Neural cell (in vitro differentiated cells): ENCODE results near the gene TFAM. TPM values are rescaled to one million over a fixed set of nuclear protein-coding genes. Genes with fewer than 3 reads are reported as not detected.

Experiments used
- H2AFZ ChIP-seq: fragments of 200-600, 300-800 bp; sonication (generic), shearing (Covaris generic); 2 replicates; pipeline ENCODE4 v1.6.0; 2014; ENCODE audit warnings: low read depth, mild to moderate bottlenecking, antibody characterized with exemption, low read length, moderate library complexity
- H3F3A ChIP-seq: fragments of 200-600 bp; shearing (Covaris generic); 2 replicates; pipeline ENCODE4 v1.6.1; 2016; ENCODE audit warnings: mild to moderate bottlenecking, moderate library complexity, mixed read lengths, antibody characterized with exemption, low read length; ENCODE audit not compliant: insufficient read depth, poor library complexity, severe bottlenecking
- H3K27ac ChIP-seq: fragments of 200-600, 300-800 bp; sonication (generic), shearing (Covaris generic); 2 replicates; pipeline ENCODE4 v1.5.1; 2014; ENCODE audit warnings: mild to moderate bottlenecking, low read length, moderate library complexity
- H3K27me3 ChIP-seq: fragments of 300-800, 200-600 bp; sonication (generic), shearing (Covaris generic); 2 replicates; pipeline ENCODE4 v1.6.0; 2014; ENCODE audit warnings: mild to moderate bottlenecking, low read depth, low read length, moderate library complexity; ENCODE audit not compliant: insufficient read depth
- H3K36me3 ChIP-seq: fragments of 300-800, 200-600 bp; sonication (generic), shearing (Covaris generic); 2 replicates; pipeline ENCODE4 v1.5.1; 2014; ENCODE audit warnings: mild to moderate bottlenecking, antibody characterized with exemption, low read length, moderate library complexity; ENCODE audit not compliant: insufficient read depth
- H3K4me2 ChIP-seq: fragments of 300-800, 200-600 bp; sonication (generic), shearing (Covaris generic); 2 replicates; pipeline ENCODE4 v1.6.0; 2014; ENCODE audit warnings: mild to moderate bottlenecking, low read length
- H3K4me3 ChIP-seq: fragments of 300-800, 200-600 bp; sonication (generic), shearing (Covaris generic); 2 replicates; pipeline ENCODE4 v1.5.1; 2014; ENCODE audit warnings: mild to moderate bottlenecking, low read length, moderate library complexity
- H3K79me2 ChIP-seq: fragments of 200-600 bp; shearing (Covaris generic); replicated peaks from 2 replicates; pipeline ENCODE4 v1.6.0; 2014; ENCODE audit warnings: mild to moderate bottlenecking, low read length, moderate library complexity; ENCODE audit not compliant: insufficient read depth
- H3K9ac ChIP-seq: fragments of 300-800, 200-600 bp; sonication (generic), shearing (Covaris generic); 2 replicates; pipeline ENCODE4 v1.6.1; 2016; ENCODE audit warnings: mild to moderate bottlenecking, low read length, mixed read lengths
- H3K9me2 ChIP-seq: fragments of 200-600 bp; shearing (Covaris generic); 2 replicates; pipeline ENCODE4 v1.6.1; 2016; ENCODE audit warnings: mild to moderate bottlenecking, low read length, mixed read lengths; ENCODE audit not compliant: insufficient read depth
- H3K9me3 ChIP-seq: fragments of 200-600, 300-800 bp; sonication (generic), shearing (Covaris generic); 2 replicates; pipeline ENCODE4 v1.6.1; 2016; ENCODE audit warnings: mild to moderate bottlenecking, mixed run types, low read length, moderate library complexity, mixed read lengths
- H4K20me1 ChIP-seq: fragments of 200-600 bp; shearing (Covaris generic); 2 replicates; pipeline ENCODE4 v1.6.1; 2016; ENCODE audit warnings: mild to moderate bottlenecking, mixed run types; ENCODE audit not compliant: insufficient read depth
- EP300 ChIP-seq: fragments of 450-650 bp; conservative IDR thresholded peaks from 2 replicates; pipeline ENCODE4 v1.6.1; 2014; ENCODE audit warnings: antibody characterized with exemption, mild to moderate bottlenecking, moderate library complexity; ENCODE audit not compliant: poor library complexity, severe bottlenecking
- EZH2 ChIP-seq: fragments of 200-600, 300-800 bp; shearing (Covaris generic), sonication (generic); IDR thresholded peaks from 2 replicates; pipeline ENCODE4 v1.6.1; 2014; ENCODE audit warnings: antibody characterized with exemption, low read length, borderline replicate concordance, mild to moderate bottlenecking; ENCODE audit not compliant: insufficient read depth, poor library complexity, severe bottlenecking
- MXI1 ChIP-seq: fragments of 450-650 bp; conservative IDR thresholded peaks from 2 replicates; pipeline ENCODE4 v1.6.1; 2014; ENCODE audit warnings: antibody characterized with exemption, mild to moderate bottlenecking; ENCODE audit not compliant: poor library complexity, severe bottlenecking
- POLR2AphosphoS5 ChIP-seq: IDR thresholded peaks from 2 replicates; pipeline ENCODE4 v1.6.1; 2012
- RAD21 ChIP-seq: fragments of 450-650 bp; conservative IDR thresholded peaks from 2 replicates; pipeline ENCODE4 v1.6.1; 2014; ENCODE audit warnings: antibody characterized with exemption, mild to moderate bottlenecking, moderate library complexity
- SMC3 ChIP-seq: fragments of 450-650 bp; conservative IDR thresholded peaks from 2 replicates; pipeline ENCODE4 v1.6.1; 2014; ENCODE audit warnings: antibody characterized with exemption, mild to moderate bottlenecking, moderate library complexity; ENCODE audit not compliant: poor library complexity
- TAF1 ChIP-seq: IDR thresholded peaks from 2 replicates; pipeline ENCODE4 v1.6.1; 2012; ENCODE audit warnings: low read depth
- polyA plus RNA-seq: library from polyadenylated mRNA; depleted of rRNA; stranded (reverse); fragments of >200 nt; gene quantifications from 2 replicates; pipeline ENCODE4 v1.2.3, GENCODE V29; 2014
- TF ChIP-seq, protein P1 (sequence below): IDR thresholded peaks from 2 replicates; pipeline ENCODE4 v1.6.1; 2012; ENCODE audit warnings: borderline replicate concordance
- TF ChIP-seq, protein P2 (sequence below): fragments of 450-650 bp; IDR thresholded peaks from 2 replicates; pipeline ENCODE4 v1.5.1; 2014; ENCODE audit warnings: antibody characterized with exemption, mild to moderate bottlenecking, moderate library complexity; ENCODE audit not compliant: poor library complexity, severe bottlenecking

TFAM gene
- polyA plus RNA-seq, 1 donor from 2014 or later, result 27.2 TPM

GRCh38 chr10:58371473-58371872 lies 13.7 kb upstream of the TFAM start:
- Histone ChIP-seq H3K36me3 (peaks cover 9% of the 10 kb centered on the region), H3K79me2 (no peaks in the 10 kb centered on the region), H3K4me2 (no peak overlapping the region), H4K20me1 (no peaks in the 10 kb centered on the region), H2AFZ (no peak overlapping the region), H3K9ac (no peak overlapping the region), H3K9me3 (no peaks in the 10 kb centered on the region), H3K27me3 (no peaks in the 10 kb centered on the region), H3F3A (no peaks in the 10 kb centered on the region), H3K4me3 (no peak overlapping the region), H3K27ac (no peak overlapping the region), H3K9me2 (no peaks in the 10 kb centered on the region)
- no peak for TF ChIP-seq EP300

GRCh38 chr10:58372607-58373441 lies 12.4 kb upstream of the TFAM start:
- TF ChIP-seq, protein P1, sequence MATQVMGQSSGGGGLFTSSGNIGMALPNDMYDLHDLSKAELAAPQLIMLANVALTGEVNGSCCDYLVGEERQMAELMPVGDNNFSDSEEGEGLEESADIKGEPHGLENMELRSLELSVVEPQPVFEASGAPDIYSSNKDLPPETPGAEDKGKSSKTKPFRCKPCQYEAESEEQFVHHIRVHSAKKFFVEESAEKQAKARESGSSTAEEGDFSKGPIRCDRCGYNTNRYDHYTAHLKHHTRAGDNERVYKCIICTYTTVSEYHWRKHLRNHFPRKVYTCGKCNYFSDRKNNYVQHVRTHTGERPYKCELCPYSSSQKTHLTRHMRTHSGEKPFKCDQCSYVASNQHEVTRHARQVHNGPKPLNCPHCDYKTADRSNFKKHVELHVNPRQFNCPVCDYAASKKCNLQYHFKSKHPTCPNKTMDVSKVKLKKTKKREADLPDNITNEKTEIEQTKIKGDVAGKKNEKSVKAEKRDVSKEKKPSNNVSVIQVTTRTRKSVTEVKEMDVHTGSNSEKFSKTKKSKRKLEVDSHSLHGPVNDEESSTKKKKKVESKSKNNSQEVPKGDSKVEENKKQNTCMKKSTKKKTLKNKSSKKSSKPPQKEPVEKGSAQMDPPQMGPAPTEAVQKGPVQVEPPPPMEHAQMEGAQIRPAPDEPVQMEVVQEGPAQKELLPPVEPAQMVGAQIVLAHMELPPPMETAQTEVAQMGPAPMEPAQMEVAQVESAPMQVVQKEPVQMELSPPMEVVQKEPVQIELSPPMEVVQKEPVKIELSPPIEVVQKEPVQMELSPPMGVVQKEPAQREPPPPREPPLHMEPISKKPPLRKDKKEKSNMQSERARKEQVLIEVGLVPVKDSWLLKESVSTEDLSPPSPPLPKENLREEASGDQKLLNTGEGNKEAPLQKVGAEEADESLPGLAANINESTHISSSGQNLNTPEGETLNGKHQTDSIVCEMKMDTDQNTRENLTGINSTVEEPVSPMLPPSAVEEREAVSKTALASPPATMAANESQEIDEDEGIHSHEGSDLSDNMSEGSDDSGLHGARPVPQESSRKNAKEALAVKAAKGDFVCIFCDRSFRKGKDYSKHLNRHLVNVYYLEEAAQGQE, result no peak
- TF ChIP-seq MXI1 (no peak), SMC3 (no peak), POLR2AphosphoS5 (no peak), TAF1 (no peak), EP300 (no peak), EZH2 (no peak), RAD21 (no peak)
- TF ChIP-seq, protein P2, sequence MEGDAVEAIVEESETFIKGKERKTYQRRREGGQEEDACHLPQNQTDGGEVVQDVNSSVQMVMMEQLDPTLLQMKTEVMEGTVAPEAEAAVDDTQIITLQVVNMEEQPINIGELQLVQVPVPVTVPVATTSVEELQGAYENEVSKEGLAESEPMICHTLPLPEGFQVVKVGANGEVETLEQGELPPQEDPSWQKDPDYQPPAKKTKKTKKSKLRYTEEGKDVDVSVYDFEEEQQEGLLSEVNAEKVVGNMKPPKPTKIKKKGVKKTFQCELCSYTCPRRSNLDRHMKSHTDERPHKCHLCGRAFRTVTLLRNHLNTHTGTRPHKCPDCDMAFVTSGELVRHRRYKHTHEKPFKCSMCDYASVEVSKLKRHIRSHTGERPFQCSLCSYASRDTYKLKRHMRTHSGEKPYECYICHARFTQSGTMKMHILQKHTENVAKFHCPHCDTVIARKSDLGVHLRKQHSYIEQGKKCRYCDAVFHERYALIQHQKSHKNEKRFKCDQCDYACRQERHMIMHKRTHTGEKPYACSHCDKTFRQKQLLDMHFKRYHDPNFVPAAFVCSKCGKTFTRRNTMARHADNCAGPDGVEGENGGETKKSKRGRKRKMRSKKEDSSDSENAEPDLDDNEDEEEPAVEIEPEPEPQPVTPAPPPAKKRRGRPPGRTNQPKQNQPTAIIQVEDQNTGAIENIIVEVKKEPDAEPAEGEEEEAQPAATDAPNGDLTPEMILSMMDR, result no peak
- H3F3A ChIP-seq, result no peaks in the 10 kb centered on the region
- H3K27me3 ChIP-seq, result no peaks in the 10 kb centered on the region
- H2AFZ ChIP-seq, result no peak overlapping the region
- no peak overlapping the region for H3K4me3 ChIP-seq
- H3K36me3 ChIP-seq, result peaks cover 9% of the 10 kb centered on the region
- no peaks in the 10 kb centered on the region for H3K9me3 ChIP-seq
- no peaks in the 10 kb centered on the region for H4K20me1 ChIP-seq
- no peak overlapping the region for H3K4me2 ChIP-seq
- H3K27ac ChIP-seq, result no peak overlapping the region
- H3K9me2 ChIP-seq, result no peaks in the 10 kb centered on the region
- H3K9ac ChIP-seq, result no peak overlapping the region
- no peaks in the 10 kb centered on the region for H3K79me2 ChIP-seq

DNA sequence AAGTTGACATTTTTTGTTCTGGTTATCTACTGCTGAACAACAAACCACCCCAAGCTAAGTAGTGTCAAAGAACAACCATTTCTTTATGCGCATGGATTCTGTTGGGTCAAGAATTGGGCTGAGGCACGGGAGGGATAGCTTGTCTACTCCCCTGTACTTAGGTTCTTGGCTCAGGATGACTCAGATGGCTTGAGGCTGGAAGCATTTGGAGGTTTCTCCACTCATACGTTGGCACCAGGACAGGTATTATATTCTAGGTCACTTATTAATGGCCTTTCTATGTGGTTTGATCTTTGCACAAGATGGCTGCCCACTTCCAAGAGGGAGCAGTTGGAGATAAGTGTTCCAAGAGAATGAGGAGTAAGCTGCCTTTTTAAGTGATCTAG lies 11.8 kb upstream of the TFAM start:
- no peaks in the 10 kb centered on the region for H3K9me3 ChIP-seq
- no peak overlapping the region for H3K4me3 ChIP-seq
- no peak overlapping the region for H2AFZ ChIP-seq
- H3K36me3 ChIP-seq, result peaks cover 3% of the 10 kb centered on the region
- no peaks in the 10 kb centered on the region for H3K27me3 ChIP-seq
- no peaks in the 10 kb centered on the region for H3K79me2 ChIP-seq
- no peak overlapping the region for H3K4me2 ChIP-seq
- H3K9me2 ChIP-seq, result no peaks in the 10 kb centered on the region
- H4K20me1 ChIP-seq, result no peaks in the 10 kb centered on the region
- H3F3A ChIP-seq, result no peaks in the 10 kb centered on the region
- TF ChIP-seq POLR2AphosphoS5 (no peak), TAF1 (no peak), RAD21 (no peak), EP300 (no peak), MXI1 (no peak), SMC3 (no peak), EZH2 (no peak)
- TF ChIP-seq, protein P2, result no peak
- TF ChIP-seq, protein P1, result no peak
- no peak overlapping the region for H3K9ac ChIP-seq
- H3K27ac ChIP-seq, result no peak overlapping the region
